ENCODE results near the gene LRRN2. TPM values are rescaled to one million over a fixed set of nuclear protein-coding genes. Genes with fewer than 3 reads are reported as not detected.

Gene LRRN2
- total RNA-seq, 4 donors from 2014 or later, result 2.0 to 32.9 (median 23.8) TPM

GRCh38 chr1:204723131-204723787, 37.7 kb upstream of the LRRN2 start:
- H3K9me3 ChIP-seq, result no peaks in the 10 kb centered on the region
- DNase-seq, result no peak
- in situ Hi-C loops (cut with MboI; ENCODE audit: low pct_ligation_motif_present in 1 of 4, low pct_unique_long_range_greater_than_20kb in 1 of 4, low sequenced_read_pairs in 3 of 4) (no loop called here), intact Hi-C loops (cut with DNase I; ENCODE audit: low total_unique reads) (no loop called here)
- H3K27me3 ChIP-seq, result no peaks in the 10 kb centered on the region
- 61 to 67% methylated on average over 4 to 8 of the region's 8 CpGs for WGBS, 2 donors (ENCODE audit: low coverage in 1 of 2)
- H3K36me3 ChIP-seq, result no peaks in the 10 kb centered on the region
- no peak overlapping the region for H3K4me3 ChIP-seq
- TF ChIP-seq POLR2AphosphoS5 (IDR thresholded peaks at IDR 0.05), result no peak
- no peak for TF ChIP-seq POLR2A (IDR thresholded peaks at IDR 0.05)
- TF ChIP-seq CTCF (IDR thresholded peaks at IDR 0.05), result no peak
- no peak for TF ChIP-seq EP300 (IDR thresholded peaks at IDR 0.05; ENCODE audit: low read depth)
- no peak overlapping the region for H3K27ac ChIP-seq
- peaks cover 0 to 7% (median 0%) of the 10 kb centered on the region in 4 donors for H3K4me1 ChIP-seq

GRCh38 chr1:204721373-204722055, 36.0 kb upstream of the LRRN2 start:
- H3K27ac ChIP-seq, result no peak overlapping the region
- no peaks in the 10 kb centered on the region for H3K27me3 ChIP-seq
- peaks cover 0 to 6% (median 6%) of the 10 kb centered on the region in 4 donors for H3K4me1 ChIP-seq
- no peaks in the 10 kb centered on the region for H3K36me3 ChIP-seq
- 82% methylated on average over 10 of the region's 10 CpGs; no CpG with 5 or more reads in 1 of the 2 donors for WGBS, 2 donors (ENCODE audit: low coverage in 1 of 2)
- TF ChIP-seq POLR2AphosphoS5 (IDR thresholded peaks at IDR 0.05) (no peak), POLR2A (IDR thresholded peaks at IDR 0.05) (no peak), CTCF (IDR thresholded peaks at IDR 0.05) (no peak), EP300 (IDR thresholded peaks at IDR 0.05; ENCODE audit: low read depth) (no peak)
- no peak overlapping the region for H3K4me3 ChIP-seq
- no peaks in the 10 kb centered on the region for H3K9me3 ChIP-seq
- in situ Hi-C loops (cut with MboI; ENCODE audit: low pct_ligation_motif_present in 1 of 4, low pct_unique_long_range_greater_than_20kb in 1 of 4, low sequenced_read_pairs in 3 of 4) (no loop called here), intact Hi-C loops (cut with DNase I; ENCODE audit: low total_unique reads) (no loop called here)
- no peak for DNase-seq

GRCh38 chr1:204716660-204717059, 31.1 kb upstream of the LRRN2 start:
- intact Hi-C loops (cut with DNase I; ENCODE audit: low total_unique reads), result no loop called here
- no peak for TF ChIP-seq CTCF (IDR thresholded peaks at IDR 0.05)
- TF ChIP-seq POLR2AphosphoS5 (IDR thresholded peaks at IDR 0.05), result no peak
- TF ChIP-seq POLR2A (IDR thresholded peaks at IDR 0.05), result no peak
- no peak for TF ChIP-seq EP300 (IDR thresholded peaks at IDR 0.05; ENCODE audit: low read depth)
- DNase-seq, result no peak

GRCh38 chr1:204714861-204715511, 29.4 kb upstream of the LRRN2 start:
- TF ChIP-seq CTCF (IDR thresholded peaks at IDR 0.05) (no peak), POLR2AphosphoS5 (IDR thresholded peaks at IDR 0.05) (no peak), POLR2A (IDR thresholded peaks at IDR 0.05) (no peak), EP300 (IDR thresholded peaks at IDR 0.05; ENCODE audit: low read depth) (no peak)
- DNase-seq, result no peak
- Histone ChIP-seq H3K4me3 (no peak overlapping the region), H3K4me1 (peaks cover 0 to 45% (median 15%) of the 10 kb centered on the region in 4 donors), H3K27ac (peak overlapping the region in 1 of 4 donors; percentile 32), H3K36me3 (no peaks in the 10 kb centered on the region), H3K27me3 (peaks cover 9% of the 10 kb centered on the region), H3K9me3 (no peaks in the 10 kb centered on the region)
- WGBS, 2 donors (ENCODE audit: low coverage in 1 of 2), result 70 to 73% methylated on average over 2 to 10 of the region's 12 CpGs
- in situ Hi-C loops (cut with MboI; ENCODE audit: low pct_ligation_motif_present in 1 of 4, low pct_unique_long_range_greater_than_20kb in 1 of 4, low sequenced_read_pairs in 3 of 4) (no loop called here), intact Hi-C loops (cut with DNase I; ENCODE audit: low total_unique reads) (no loop called here)

More at GRCh38 chr1:204716660-204717059, 31.1 kb upstream of the LRRN2 start:
- Histone ChIP-seq H3K4me1 (peaks cover 0 to 43% (median 15%) of the 10 kb centered on the region in 4 donors), H3K9me3 (no peaks in the 10 kb centered on the region), H3K4me3 (no peak overlapping the region), H3K27ac (peak overlapping the region in 2 of 4 donors; percentile 11 to 28), H3K36me3 (no peaks in the 10 kb centered on the region), H3K27me3 (peaks cover 7% of the 10 kb centered on the region)
- in situ Hi-C loops (cut with MboI; ENCODE audit: low pct_ligation_motif_present in 1 of 4, low pct_unique_long_range_greater_than_20kb in 1 of 4, low sequenced_read_pairs in 3 of 4), result no loop called here
